WTC11 (cell line): ENCODE results near the gene KRT10. TPM values are rescaled to one million over a fixed set of nuclear protein-coding genes. Genes with fewer than 3 reads are reported as not detected.

Experiments used
- ATAC-seq: fragments of 200-7000 bp; cut with Tn5 transposase; 2 replicates; pipeline ENCODE4 v1.10.0; 2021; ENCODE audit warnings: mild to moderate bottlenecking, moderate library complexity
- CTCF ChIA-PET: fragments of 300-600 bp; sonication (Branson Sonifier 250); formaldehyde crosslinking; loops from one replicate; lab custom pipeline; 2021; ENCODE audit warnings: antibody characterized with exemption; lab: Charles Lee
- POLR2A ChIA-PET: fragments of 350-600 bp; sonication (Branson Sonifier 250); formaldehyde crosslinking; loops from one replicate; lab custom pipeline; 2021; ENCODE audit warnings: antibody characterized with exemption; lab: Charles Lee
- DNase-seq: peaks from one replicate; pipeline ENCODE4 v3.0.0; 2021; ENCODE audit warnings: low spot score
- H3K27ac Mint-ChIP-seq: 2 replicates; pipeline ENCODE4 v1.8.0; 2021; ENCODE audit warnings: mixed read lengths
- H3K27me3 Mint-ChIP-seq: 2 replicates; pipeline ENCODE4 v1.8.0; 2021; ENCODE audit warnings: low read depth, mild to moderate bottlenecking, moderate library complexity, mixed read lengths
- H3K36me3 Mint-ChIP-seq: 2 replicates; pipeline ENCODE4 v1.8.0; 2021; ENCODE audit warnings: mixed read lengths
- H3K4me1 Mint-ChIP-seq: 2 replicates; pipeline ENCODE4 v1.8.0; 2022; ENCODE audit warnings: mixed read lengths
- H3K4me3 Mint-ChIP-seq: 2 replicates; pipeline ENCODE4 v1.8.0; 2021; ENCODE audit warnings: mild to moderate bottlenecking, moderate library complexity, mixed read lengths
- H3K9me3 Mint-ChIP-seq: 2 replicates; pipeline ENCODE4 v1.8.0; 2021; ENCODE audit warnings: mixed read lengths
- CBFB ChIP-seq: sonication (generic); formaldehyde crosslinking; IDR thresholded peaks from 2 replicates; pipeline ENCODE4 v1.8.1; 2022; ENCODE audit warnings: mild to moderate bottlenecking, low read depth, missing genetic modification reagents
- ESRRA ChIP-seq: sonication (generic); formaldehyde crosslinking; IDR thresholded peaks from 2 replicates; pipeline ENCODE4 v1.8.1; 2022; ENCODE audit warnings: mild to moderate bottlenecking, missing genetic modification reagents, borderline replicate concordance
- FOXJ3 ChIP-seq: sonication (generic); formaldehyde crosslinking; IDR thresholded peaks from 2 replicates; pipeline ENCODE4 v1.9.0; 2021; ENCODE audit warnings: missing genetic modification reagents, mild to moderate bottlenecking, borderline replicate concordance
- FOXK1 ChIP-seq: sonication (generic); formaldehyde crosslinking; IDR thresholded peaks from 2 replicates; pipeline ENCODE4 v1.8.0; 2022; ENCODE audit warnings: mild to moderate bottlenecking, moderate library complexity, missing genetic modification reagents
- HMGA2 ChIP-seq: fragments of 250-450 bp; sonication (Bioruptor Pico); IDR thresholded peaks from 2 replicates; pipeline ENCODE4 v1.4.0; 2021; ENCODE audit warnings: mild to moderate bottlenecking, moderate library complexity
- JUN ChIP-seq: sonication (generic); formaldehyde crosslinking; IDR thresholded peaks from 2 replicates; pipeline ENCODE4 v1.8.0; 2023; ENCODE audit warnings: mild to moderate bottlenecking, missing genetic modification reagents
- MYBL2 ChIP-seq: sonication (generic); formaldehyde crosslinking; IDR thresholded peaks from 2 replicates; pipeline ENCODE4 v1.8.1; 2023; ENCODE audit warnings: mild to moderate bottlenecking, moderate library complexity, missing genetic modification reagents
- NFATC4 ChIP-seq: fragments of 250-450 bp; sonication (Bioruptor Pico); IDR thresholded peaks from 2 replicates; pipeline ENCODE4 v1.9.0; 2021; ENCODE audit warnings: mild to moderate bottlenecking
- OVOL2 ChIP-seq: fragments of 250-450 bp; sonication (Bioruptor Pico); IDR thresholded peaks from 2 replicates; pipeline ENCODE4 v1.9.0; 2021; ENCODE audit warnings: mild to moderate bottlenecking, borderline replicate concordance
- RELA ChIP-seq: sonication (generic); formaldehyde crosslinking; IDR thresholded peaks from 2 replicates; pipeline ENCODE4 v1.8.1; 2022; ENCODE audit warnings: missing genetic modification reagents, mild to moderate bottlenecking, borderline replicate concordance
- RORB ChIP-seq: fragments of 250-450 bp; sonication (Bioruptor Pico); IDR thresholded peaks from 2 replicates; pipeline ENCODE4 v1.9.0; 2021; ENCODE audit warnings: mild to moderate bottlenecking
- SOX15 ChIP-seq: fragments of 250-450 bp; sonication (Bioruptor Pico); IDR thresholded peaks from 2 replicates; pipeline ENCODE4 v1.9.0; 2021; ENCODE audit warnings: mild to moderate bottlenecking
- TEAD1 ChIP-seq: sonication (generic); formaldehyde crosslinking; IDR thresholded peaks from 2 replicates; pipeline ENCODE4 v1.8.0; 2022; ENCODE audit warnings: mild to moderate bottlenecking, missing genetic modification reagents
- ZNF138 ChIP-seq: sonication (generic); formaldehyde crosslinking; conservative IDR thresholded peaks from 2 replicates; pipeline ENCODE4 v1.8.1; 2022; ENCODE audit warnings: mild to moderate bottlenecking, moderate library complexity, missing genetic modification reagents
- total RNA-seq: library from RNA; stranded (reverse); gene quantifications from 3 replicates; pipeline ENCODE4 v1.2.3, GENCODE V29; 2021
- TF ChIP-seq, protein P1 (sequence below): sonication (generic); formaldehyde crosslinking; conservative IDR thresholded peaks from 2 replicates; pipeline ENCODE4 v1.8.1; 2023; ENCODE audit warnings: mild to moderate bottlenecking, low read depth, missing genetic modification reagents, moderate library complexity
- TF ChIP-seq, protein P2 (sequence below): sonication (generic); formaldehyde crosslinking; IDR thresholded peaks from 2 replicates; pipeline ENCODE4 v1.8.0; 2022; ENCODE audit warnings: mild to moderate bottlenecking, missing genetic modification reagents
- TF ChIP-seq, protein P3 (sequence below): sonication (generic); formaldehyde crosslinking; IDR thresholded peaks from 2 replicates; pipeline ENCODE4 v1.8.1; 2022; ENCODE audit warnings: mild to moderate bottlenecking, missing genetic modification reagents, moderate library complexity, borderline replicate concordance
- TF ChIP-seq, protein P4 (sequence below): sonication (generic); formaldehyde crosslinking; IDR thresholded peaks from 2 replicates; pipeline ENCODE4 v1.8.0; 2023; ENCODE audit warnings: missing genetic modification reagents
- TF ChIP-seq, protein P5 (sequence below): sonication (generic); formaldehyde crosslinking; IDR thresholded peaks from 2 replicates; pipeline ENCODE4 v1.8.0; 2023; ENCODE audit warnings: missing genetic modification reagents, mild to moderate bottlenecking, borderline replicate concordance
- TF ChIP-seq, protein P6 (sequence below): sonication (generic); formaldehyde crosslinking; IDR thresholded peaks from 2 replicates; pipeline ENCODE4 v1.8.0; 2023; ENCODE audit warnings: mild to moderate bottlenecking, missing genetic modification reagents
- TF ChIP-seq, protein P7 (sequence below): sonication (generic); formaldehyde crosslinking; IDR thresholded peaks from 2 replicates; pipeline ENCODE4 v1.8.1; 2023; ENCODE audit warnings: mild to moderate bottlenecking, missing genetic modification reagents
- TF ChIP-seq, protein P8 (sequence below): fragments of 250-450 bp; sonication (Bioruptor Pico); IDR thresholded peaks from 2 replicates; pipeline ENCODE4 v1.9.0; 2021; ENCODE audit warnings: mild to moderate bottlenecking

Gene KRT10
- total RNA-seq, 1 experiment from 2014 or later: 23.2 TPM

DNA sequence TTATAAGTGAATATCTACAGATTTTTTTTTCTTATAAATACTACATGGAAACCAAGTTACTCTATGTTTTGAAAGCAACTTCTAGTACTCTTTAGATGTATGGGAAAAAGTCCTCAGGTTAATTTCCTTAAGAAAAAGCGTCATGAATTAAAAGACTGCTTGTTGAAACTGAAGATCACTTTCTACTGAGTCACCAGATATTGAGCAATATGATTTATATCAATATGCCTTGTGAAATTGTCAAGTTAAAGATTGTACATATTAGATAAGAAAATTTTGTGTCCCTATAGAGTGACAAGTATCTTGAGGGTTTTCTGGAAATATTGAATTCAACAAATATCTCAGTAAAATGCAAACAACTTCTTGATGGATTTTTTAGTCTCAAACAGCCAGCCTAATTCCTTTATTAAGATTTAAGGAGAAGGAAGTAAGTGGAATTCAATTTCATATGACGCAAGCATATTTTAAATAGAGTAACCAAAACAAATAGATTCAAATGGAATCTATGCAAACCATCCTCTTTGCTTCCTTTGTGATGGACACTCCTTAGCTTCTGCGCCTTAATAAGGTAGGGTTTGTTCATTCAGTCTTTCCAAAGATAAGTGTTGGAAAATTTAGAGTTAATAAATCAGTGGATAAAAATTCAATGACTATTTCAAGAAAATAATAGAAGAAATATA, 28.0 kb upstream of the KRT10 start (continued):
- TF ChIP-seq CBFB: no peak
- no peak for TF ChIP-seq TEAD1 (CRISPR knock-in tag)
- TF ChIP-seq, protein P1, sequence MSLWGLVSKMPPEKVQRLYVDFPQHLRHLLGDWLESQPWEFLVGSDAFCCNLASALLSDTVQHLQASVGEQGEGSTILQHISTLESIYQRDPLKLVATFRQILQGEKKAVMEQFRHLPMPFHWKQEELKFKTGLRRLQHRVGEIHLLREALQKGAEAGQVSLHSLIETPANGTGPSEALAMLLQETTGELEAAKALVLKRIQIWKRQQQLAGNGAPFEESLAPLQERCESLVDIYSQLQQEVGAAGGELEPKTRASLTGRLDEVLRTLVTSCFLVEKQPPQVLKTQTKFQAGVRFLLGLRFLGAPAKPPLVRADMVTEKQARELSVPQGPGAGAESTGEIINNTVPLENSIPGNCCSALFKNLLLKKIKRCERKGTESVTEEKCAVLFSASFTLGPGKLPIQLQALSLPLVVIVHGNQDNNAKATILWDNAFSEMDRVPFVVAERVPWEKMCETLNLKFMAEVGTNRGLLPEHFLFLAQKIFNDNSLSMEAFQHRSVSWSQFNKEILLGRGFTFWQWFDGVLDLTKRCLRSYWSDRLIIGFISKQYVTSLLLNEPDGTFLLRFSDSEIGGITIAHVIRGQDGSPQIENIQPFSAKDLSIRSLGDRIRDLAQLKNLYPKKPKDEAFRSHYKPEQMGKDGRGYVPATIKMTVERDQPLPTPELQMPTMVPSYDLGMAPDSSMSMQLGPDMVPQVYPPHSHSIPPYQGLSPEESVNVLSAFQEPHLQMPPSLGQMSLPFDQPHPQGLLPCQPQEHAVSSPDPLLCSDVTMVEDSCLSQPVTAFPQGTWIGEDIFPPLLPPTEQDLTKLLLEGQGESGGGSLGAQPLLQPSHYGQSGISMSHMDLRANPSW (CRISPR knock-in tag): no peak
- TF ChIP-seq HMGA2 (CRISPR knock-in tag): no peak
- no peak for TF ChIP-seq JUN (CRISPR knock-in tag)
- TF ChIP-seq FOXJ3 (CRISPR knock-in tag): no peak
- TF ChIP-seq, protein P2, sequence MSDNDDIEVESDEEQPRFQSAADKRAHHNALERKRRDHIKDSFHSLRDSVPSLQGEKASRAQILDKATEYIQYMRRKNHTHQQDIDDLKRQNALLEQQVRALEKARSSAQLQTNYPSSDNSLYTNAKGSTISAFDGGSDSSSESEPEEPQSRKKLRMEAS (CRISPR knock-in tag): no peak
- TF ChIP-seq OVOL2: no peak
- TF ChIP-seq, protein P3, sequence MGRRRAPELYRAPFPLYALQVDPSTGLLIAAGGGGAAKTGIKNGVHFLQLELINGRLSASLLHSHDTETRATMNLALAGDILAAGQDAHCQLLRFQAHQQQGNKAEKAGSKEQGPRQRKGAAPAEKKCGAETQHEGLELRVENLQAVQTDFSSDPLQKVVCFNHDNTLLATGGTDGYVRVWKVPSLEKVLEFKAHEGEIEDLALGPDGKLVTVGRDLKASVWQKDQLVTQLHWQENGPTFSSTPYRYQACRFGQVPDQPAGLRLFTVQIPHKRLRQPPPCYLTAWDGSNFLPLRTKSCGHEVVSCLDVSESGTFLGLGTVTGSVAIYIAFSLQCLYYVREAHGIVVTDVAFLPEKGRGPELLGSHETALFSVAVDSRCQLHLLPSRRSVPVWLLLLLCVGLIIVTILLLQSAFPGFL (CRISPR knock-in tag): no peak
- TF ChIP-seq SOX15: no peak
- no peak for TF ChIP-seq RORB (CRISPR knock-in tag)
- TF ChIP-seq, protein P4, sequence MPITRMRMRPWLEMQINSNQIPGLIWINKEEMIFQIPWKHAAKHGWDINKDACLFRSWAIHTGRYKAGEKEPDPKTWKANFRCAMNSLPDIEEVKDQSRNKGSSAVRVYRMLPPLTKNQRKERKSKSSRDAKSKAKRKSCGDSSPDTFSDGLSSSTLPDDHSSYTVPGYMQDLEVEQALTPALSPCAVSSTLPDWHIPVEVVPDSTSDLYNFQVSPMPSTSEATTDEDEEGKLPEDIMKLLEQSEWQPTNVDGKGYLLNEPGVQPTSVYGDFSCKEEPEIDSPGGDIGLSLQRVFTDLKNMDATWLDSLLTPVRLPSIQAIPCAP (CRISPR knock-in tag): no peak
- no peak for TF ChIP-seq RELA (CRISPR knock-in tag)
- TF ChIP-seq FOXK1: no peak

DNA sequence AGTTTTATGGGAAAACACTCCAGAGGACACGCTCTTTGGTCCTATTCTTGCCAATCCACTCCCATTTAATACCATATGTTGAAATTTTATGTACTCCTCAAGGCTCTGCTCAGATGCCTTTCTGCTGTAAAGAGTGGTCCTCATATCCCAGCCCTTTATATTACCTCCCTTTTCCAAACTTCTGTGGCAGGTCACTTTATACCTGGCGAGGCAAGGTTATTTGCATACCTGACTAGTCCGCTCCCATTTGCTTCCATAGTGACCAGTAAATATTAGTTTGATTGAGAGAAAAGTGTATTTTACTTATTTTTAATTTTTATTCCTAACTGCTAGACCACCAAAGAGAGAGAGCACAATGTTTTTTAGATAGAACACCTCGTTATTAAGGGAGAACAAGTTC, 27.3 kb upstream of the KRT10 start:
- ChIA-PET POLR2A (no interaction called here), CTCF (no interaction called here)
- DNase-seq (no peak), ATAC-seq (no peak)
- H3K9me3 Mint-ChIP-seq: no peaks in the 10 kb centered on the region
- no peaks in the 10 kb centered on the region for H3K36me3 Mint-ChIP-seq
- H3K27me3 Mint-ChIP-seq: peaks cover 15% of the 10 kb centered on the region
- peaks cover 20% of the 10 kb centered on the region for H3K4me1 Mint-ChIP-seq
- no peak overlapping the region for H3K4me3 Mint-ChIP-seq
- H3K27ac Mint-ChIP-seq: no peak overlapping the region
- TF ChIP-seq, protein P4 (CRISPR knock-in tag): no peak
- TF ChIP-seq MYBL2 (CRISPR knock-in tag) (no peak), NFATC4 (CRISPR knock-in tag) (no peak), ZNF138 (no peak), ESRRA (CRISPR knock-in tag) (no peak), CBFB (no peak)
- TF ChIP-seq, protein P5, sequence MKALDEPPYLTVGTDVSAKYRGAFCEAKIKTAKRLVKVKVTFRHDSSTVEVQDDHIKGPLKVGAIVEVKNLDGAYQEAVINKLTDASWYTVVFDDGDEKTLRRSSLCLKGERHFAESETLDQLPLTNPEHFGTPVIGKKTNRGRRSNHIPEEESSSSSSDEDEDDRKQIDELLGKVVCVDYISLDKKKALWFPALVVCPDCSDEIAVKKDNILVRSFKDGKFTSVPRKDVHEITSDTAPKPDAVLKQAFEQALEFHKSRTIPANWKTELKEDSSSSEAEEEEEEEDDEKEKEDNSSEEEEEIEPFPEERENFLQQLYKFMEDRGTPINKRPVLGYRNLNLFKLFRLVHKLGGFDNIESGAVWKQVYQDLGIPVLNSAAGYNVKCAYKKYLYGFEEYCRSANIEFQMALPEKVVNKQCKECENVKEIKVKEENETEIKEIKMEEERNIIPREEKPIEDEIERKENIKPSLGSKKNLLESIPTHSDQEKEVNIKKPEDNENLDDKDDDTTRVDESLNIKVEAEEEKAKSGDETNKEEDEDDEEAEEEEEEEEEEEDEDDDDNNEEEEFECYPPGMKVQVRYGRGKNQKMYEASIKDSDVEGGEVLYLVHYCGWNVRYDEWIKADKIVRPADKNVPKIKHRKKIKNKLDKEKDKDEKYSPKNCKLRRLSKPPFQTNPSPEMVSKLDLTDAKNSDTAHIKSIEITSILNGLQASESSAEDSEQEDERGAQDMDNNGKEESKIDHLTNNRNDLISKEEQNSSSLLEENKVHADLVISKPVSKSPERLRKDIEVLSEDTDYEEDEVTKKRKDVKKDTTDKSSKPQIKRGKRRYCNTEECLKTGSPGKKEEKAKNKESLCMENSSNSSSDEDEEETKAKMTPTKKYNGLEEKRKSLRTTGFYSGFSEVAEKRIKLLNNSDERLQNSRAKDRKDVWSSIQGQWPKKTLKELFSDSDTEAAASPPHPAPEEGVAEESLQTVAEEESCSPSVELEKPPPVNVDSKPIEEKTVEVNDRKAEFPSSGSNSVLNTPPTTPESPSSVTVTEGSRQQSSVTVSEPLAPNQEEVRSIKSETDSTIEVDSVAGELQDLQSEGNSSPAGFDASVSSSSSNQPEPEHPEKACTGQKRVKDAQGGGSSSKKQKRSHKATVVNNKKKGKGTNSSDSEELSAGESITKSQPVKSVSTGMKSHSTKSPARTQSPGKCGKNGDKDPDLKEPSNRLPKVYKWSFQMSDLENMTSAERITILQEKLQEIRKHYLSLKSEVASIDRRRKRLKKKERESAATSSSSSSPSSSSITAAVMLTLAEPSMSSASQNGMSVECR: no peak
- TF ChIP-seq, protein P6, sequence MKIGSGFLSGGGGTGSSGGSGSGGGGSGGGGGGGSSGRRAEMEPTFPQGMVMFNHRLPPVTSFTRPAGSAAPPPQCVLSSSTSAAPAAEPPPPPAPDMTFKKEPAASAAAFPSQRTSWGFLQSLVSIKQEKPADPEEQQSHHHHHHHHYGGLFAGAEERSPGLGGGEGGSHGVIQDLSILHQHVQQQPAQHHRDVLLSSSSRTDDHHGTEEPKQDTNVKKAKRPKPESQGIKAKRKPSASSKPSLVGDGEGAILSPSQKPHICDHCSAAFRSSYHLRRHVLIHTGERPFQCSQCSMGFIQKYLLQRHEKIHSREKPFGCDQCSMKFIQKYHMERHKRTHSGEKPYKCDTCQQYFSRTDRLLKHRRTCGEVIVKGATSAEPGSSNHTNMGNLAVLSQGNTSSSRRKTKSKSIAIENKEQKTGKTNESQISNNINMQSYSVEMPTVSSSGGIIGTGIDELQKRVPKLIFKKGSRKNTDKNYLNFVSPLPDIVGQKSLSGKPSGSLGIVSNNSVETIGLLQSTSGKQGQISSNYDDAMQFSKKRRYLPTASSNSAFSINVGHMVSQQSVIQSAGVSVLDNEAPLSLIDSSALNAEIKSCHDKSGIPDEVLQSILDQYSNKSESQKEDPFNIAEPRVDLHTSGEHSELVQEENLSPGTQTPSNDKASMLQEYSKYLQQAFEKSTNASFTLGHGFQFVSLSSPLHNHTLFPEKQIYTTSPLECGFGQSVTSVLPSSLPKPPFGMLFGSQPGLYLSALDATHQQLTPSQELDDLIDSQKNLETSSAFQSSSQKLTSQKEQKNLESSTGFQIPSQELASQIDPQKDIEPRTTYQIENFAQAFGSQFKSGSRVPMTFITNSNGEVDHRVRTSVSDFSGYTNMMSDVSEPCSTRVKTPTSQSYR (CRISPR knock-in tag): no peak
- TF ChIP-seq, protein P7, sequence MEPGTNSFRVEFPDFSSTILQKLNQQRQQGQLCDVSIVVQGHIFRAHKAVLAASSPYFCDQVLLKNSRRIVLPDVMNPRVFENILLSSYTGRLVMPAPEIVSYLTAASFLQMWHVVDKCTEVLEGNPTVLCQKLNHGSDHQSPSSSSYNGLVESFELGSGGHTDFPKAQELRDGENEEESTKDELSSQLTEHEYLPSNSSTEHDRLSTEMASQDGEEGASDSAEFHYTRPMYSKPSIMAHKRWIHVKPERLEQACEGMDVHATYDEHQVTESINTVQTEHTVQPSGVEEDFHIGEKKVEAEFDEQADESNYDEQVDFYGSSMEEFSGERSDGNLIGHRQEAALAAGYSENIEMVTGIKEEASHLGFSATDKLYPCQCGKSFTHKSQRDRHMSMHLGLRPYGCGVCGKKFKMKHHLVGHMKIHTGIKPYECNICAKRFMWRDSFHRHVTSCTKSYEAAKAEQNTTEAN: no peak
- TF ChIP-seq, protein P8, sequence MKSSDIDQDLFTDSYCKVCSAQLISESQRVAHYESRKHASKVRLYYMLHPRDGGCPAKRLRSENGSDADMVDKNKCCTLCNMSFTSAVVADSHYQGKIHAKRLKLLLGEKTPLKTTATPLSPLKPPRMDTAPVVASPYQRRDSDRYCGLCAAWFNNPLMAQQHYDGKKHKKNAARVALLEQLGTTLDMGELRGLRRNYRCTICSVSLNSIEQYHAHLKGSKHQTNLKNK (CRISPR knock-in tag): no peak
